ENCODE measurements around the gene CLPTM1. TPM values are rescaled to one million over a fixed set of nuclear protein-coding genes. Genes with fewer than 3 reads are reported as not detected.

Gene CLPTM1
- total RNA-seq, 2 donors from 2014 or later = 82.7 to 94.4 TPM

GRCh38 chr19:44947041-44947581 is 8.1 kb upstream of the CLPTM1 start:
- WGBS, 2 experiments (ENCODE audit: insufficient coverage in 1 of 2, insufficient read length in 1 of 2) = 85 to 92% methylated on average over 13 of the region's 13 CpGs
- DNase-seq = no peak
- Mint-ChIP-seq H3K27ac (no peak overlapping the region), H3K4me3 (no peak overlapping the region), H3K27me3 (ENCODE audit: insufficient read depth) (no peaks in the 10 kb centered on the region), H3K9me3 (no peaks in the 10 kb centered on the region), H3K4me1 (peaks cover 3% of the 10 kb centered on the region), H3K36me3 (ENCODE audit: low read depth) (peaks cover 1% of the 10 kb centered on the region)
- no peak overlapping the region for H3K4me3 ChIP-seq (ENCODE audit: low read length)
- H3K27me3 ChIP-seq (ENCODE audit: control insufficient read depth, insufficient read depth, low read length, poor library complexity, severe bottlenecking) = no peaks in the 10 kb centered on the region
- H3K9ac ChIP-seq (ENCODE audit: extremely low read depth, low read length, poor library complexity, severe bottlenecking) = no peak overlapping the region
- no peaks in the 10 kb centered on the region for H3K9me3 ChIP-seq (ENCODE audit: control insufficient read depth, low read length)
- no peak overlapping the region for H3K27ac ChIP-seq (ENCODE audit: low read depth, low read length)
- H3K36me3 ChIP-seq (ENCODE audit: control insufficient read depth, insufficient read depth, low read length) = no peaks in the 10 kb centered on the region
- no peaks in the 10 kb centered on the region for H3K4me1 ChIP-seq (ENCODE audit: control insufficient read depth, insufficient read depth, low read length)
- TF ChIP-seq CTCF (conservative IDR thresholded peaks at IDR 0.05) = no peak

GRCh38 chr19:44948237-44948636 is 6.9 kb upstream of the CLPTM1 start:
- 100% methylated on average over 4 of the region's 5 CpGs; no CpG with 5 or more reads in 1 of the 2 experiments for WGBS, 2 experiments (ENCODE audit: insufficient coverage in 1 of 2, insufficient read length in 1 of 2)
- no peak for TF ChIP-seq CTCF (conservative IDR thresholded peaks at IDR 0.05)
- no peaks in the 10 kb centered on the region for H3K9me3 Mint-ChIP-seq
- Histone ChIP-seq H3K4me3 (ENCODE audit: low read length) (no peak overlapping the region), H3K27me3 (ENCODE audit: control insufficient read depth, insufficient read depth, low read length, poor library complexity, severe bottlenecking) (no peaks in the 10 kb centered on the region), H3K9ac (ENCODE audit: extremely low read depth, low read length, poor library complexity, severe bottlenecking) (no peak overlapping the region), H3K9me3 (ENCODE audit: control insufficient read depth, low read length) (no peaks in the 10 kb centered on the region), H3K4me1 (ENCODE audit: control insufficient read depth, insufficient read depth, low read length) (no peaks in the 10 kb centered on the region), H3K36me3 (ENCODE audit: control insufficient read depth, insufficient read depth, low read length) (no peaks in the 10 kb centered on the region), H3K27ac (ENCODE audit: low read depth, low read length) (no peak overlapping the region)
- peaks cover 3% of the 10 kb centered on the region for H3K4me1 Mint-ChIP-seq
- no peaks in the 10 kb centered on the region for H3K27me3 Mint-ChIP-seq (ENCODE audit: insufficient read depth)
- no peak overlapping the region for H3K4me3 Mint-ChIP-seq
- H3K36me3 Mint-ChIP-seq (ENCODE audit: low read depth) = peaks cover 1% of the 10 kb centered on the region
- no peak overlapping the region for H3K27ac Mint-ChIP-seq
- DNase-seq = no peak

- Mint-ChIP-seq H3K27me3 (ENCODE audit: insufficient read depth) (no peaks in the 10 kb centered on the region), H3K36me3 (ENCODE audit: low read depth) (peaks cover 1% of the 10 kb centered on the region), H3K4me3 (no peak overlapping the region), H3K27ac (no peak overlapping the region), H3K4me1 (peaks cover 3% of the 10 kb centered on the region), H3K9me3 (no peaks in the 10 kb centered on the region)
- no peak overlapping the region for H3K9ac ChIP-seq (ENCODE audit: extremely low read depth, low read length, poor library complexity, severe bottlenecking)
- H3K36me3 ChIP-seq (ENCODE audit: control insufficient read depth, insufficient read depth, low read length) = no peaks in the 10 kb centered on the region
- 89 to 100% methylated on average over 2 to 4 of the region's 5 CpGs for WGBS, 2 experiments (ENCODE audit: insufficient coverage in 1 of 2, insufficient read length in 1 of 2)
- no peaks in the 10 kb centered on the region for H3K4me1 ChIP-seq (ENCODE audit: control insufficient read depth, insufficient read depth, low read length)
- no peak for DNase-seq
- no peak for TF ChIP-seq CTCF (conservative IDR thresholded peaks at IDR 0.05)
- H3K9me3 ChIP-seq (ENCODE audit: control insufficient read depth, low read length) = no peaks in the 10 kb centered on the region
- H3K27ac ChIP-seq (ENCODE audit: low read depth, low read length) = no peak overlapping the region
- no peaks in the 10 kb centered on the region for H3K27me3 ChIP-seq (ENCODE audit: control insufficient read depth, insufficient read depth, low read length, poor library complexity, severe bottlenecking)
- H3K4me3 ChIP-seq (ENCODE audit: low read length) = no peak overlapping the region
These were observed 6.3 kb upstream of the CLPTM1 start for GRCh38 chr19:44948763-44949374.

All from endodermal cell (in vitro differentiated cells).